ENCODE data around the gene SPINK1. TPM values are rescaled to one million over a fixed set of nuclear protein-coding genes. Genes with fewer than 3 reads are reported as not detected.

SPINK1 gene
- total RNA-seq, 2 experiments from 2014 or later: not detected

DNA sequence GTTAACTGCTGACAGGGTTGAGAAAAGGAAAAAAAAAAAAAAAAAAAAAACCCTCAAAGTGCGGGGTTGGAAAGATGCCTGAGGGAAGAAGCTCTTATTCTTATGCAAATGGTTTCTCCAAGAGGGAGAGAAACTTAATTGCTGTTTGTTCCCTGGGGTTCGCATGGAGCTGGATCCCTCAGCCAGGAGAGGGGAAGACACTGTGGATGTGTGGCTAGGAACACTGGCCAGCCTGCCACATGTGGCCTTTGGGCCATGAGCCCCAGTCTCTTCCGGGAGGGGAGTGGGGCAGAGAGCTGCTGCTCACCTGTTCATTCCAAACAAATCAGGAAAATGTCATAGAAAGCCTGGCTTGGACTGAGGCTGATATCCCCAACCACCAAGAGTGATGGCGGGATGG, 37.6 kb upstream of the SPINK1 start:
- H3K36me3 Mint-ChIP-seq (ENCODE audit: low read depth): no peaks in the 10 kb centered on the region
- POLR2A ChIA-PET: no interaction called here
- CTCF ChIA-PET: no interaction called here

DNA sequence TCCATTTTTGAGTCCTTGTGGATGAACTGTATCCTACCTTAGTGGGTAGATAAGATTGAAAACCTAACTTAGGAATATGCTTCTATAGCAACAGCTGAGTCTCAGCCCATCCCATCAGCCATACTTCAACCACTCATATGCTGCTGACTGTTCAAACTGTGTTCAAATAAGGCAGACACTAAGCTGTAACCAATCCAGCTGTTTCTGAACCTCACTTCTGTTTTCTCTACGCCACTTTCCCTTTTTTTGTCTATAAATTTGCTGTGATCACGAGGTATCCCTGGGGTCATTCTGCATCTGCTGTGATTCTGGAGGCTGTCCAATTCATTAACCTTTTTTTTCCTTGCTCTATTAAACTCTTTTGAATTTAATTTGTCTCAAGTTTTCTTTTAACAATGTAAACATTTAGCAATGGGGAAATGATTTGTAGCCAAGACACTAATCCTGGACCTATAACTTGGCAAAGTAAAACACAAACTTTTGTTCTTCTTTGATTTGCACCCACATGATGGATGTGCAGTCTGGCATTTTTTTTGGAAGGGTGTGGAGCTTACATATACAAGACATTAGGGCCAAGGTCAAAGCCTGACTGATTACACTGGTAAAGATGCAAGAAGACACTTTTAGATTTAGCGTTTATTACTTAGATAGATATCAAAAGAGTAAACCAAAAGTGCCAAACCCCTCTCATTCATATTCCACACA, 32.1 kb upstream of the SPINK1 start:
- no peak for ATAC-seq
- H3K27ac Mint-ChIP-seq: no peak overlapping the region
- POLR2A ChIA-PET: no interaction called here
- H3K36me3 Mint-ChIP-seq (ENCODE audit: low read depth): no peaks in the 10 kb centered on the region
- no peak for DNase-seq
- no peak overlapping the region for H3K4me3 Mint-ChIP-seq
- H3K27me3 Mint-ChIP-seq (ENCODE audit: low read depth): peaks cover 4% of the 10 kb centered on the region
- CTCF ChIA-PET: interaction anchor here (0.6 kb wide), 1 partner anchor 22 kb away, joined by 4 read pairs; no protein-coding TSS in a partner anchor
- H3K9me3 Mint-ChIP-seq (ENCODE audit: insufficient read depth): no peaks in the 10 kb centered on the region
- H3K4me1 Mint-ChIP-seq (ENCODE audit: low read depth): no peaks in the 10 kb centered on the region

More for the DNA sequence above, 37.6 kb upstream of the SPINK1 start:
- Mint-ChIP-seq H3K9me3 (ENCODE audit: insufficient read depth) (no peaks in the 10 kb centered on the region), H3K27me3 (ENCODE audit: low read depth) (no peaks in the 10 kb centered on the region), H3K4me3 (no peak overlapping the region), H3K4me1 (ENCODE audit: low read depth) (no peaks in the 10 kb centered on the region), H3K27ac (no peak overlapping the region)
- no peak for ATAC-seq
- no peak for DNase-seq

DNA sequence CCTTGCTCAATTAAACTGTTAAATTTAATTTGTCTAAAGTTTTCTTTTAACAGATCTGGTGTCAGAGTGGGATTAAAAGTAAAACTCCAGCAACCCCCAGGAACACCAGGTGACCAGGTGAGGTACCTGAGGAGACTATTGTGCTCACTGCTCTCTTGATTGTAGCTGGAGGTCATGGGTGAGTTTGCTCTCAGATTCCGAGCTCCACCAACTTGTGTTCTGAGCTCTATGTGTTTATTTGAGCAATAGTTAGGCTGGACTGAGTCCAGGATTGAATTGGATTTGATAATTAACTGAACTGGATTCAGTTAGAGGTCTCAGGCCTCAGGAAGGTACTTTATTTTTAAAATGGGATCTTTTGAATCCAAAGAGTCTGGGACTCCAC, 29.2 kb upstream of the SPINK1 start:
- Mint-ChIP-seq H3K9me3 (ENCODE audit: insufficient read depth) (no peaks in the 10 kb centered on the region), H3K27ac (no peak overlapping the region), H3K4me3 (no peak overlapping the region), H3K27me3 (ENCODE audit: low read depth) (peaks cover 5% of the 10 kb centered on the region), H3K4me1 (ENCODE audit: low read depth) (no peaks in the 10 kb centered on the region), H3K36me3 (ENCODE audit: low read depth) (no peaks in the 10 kb centered on the region)
- ChIA-PET POLR2A (no interaction called here), CTCF (no interaction called here)
- ATAC-seq (no peak), DNase-seq (no peak)

DNA sequence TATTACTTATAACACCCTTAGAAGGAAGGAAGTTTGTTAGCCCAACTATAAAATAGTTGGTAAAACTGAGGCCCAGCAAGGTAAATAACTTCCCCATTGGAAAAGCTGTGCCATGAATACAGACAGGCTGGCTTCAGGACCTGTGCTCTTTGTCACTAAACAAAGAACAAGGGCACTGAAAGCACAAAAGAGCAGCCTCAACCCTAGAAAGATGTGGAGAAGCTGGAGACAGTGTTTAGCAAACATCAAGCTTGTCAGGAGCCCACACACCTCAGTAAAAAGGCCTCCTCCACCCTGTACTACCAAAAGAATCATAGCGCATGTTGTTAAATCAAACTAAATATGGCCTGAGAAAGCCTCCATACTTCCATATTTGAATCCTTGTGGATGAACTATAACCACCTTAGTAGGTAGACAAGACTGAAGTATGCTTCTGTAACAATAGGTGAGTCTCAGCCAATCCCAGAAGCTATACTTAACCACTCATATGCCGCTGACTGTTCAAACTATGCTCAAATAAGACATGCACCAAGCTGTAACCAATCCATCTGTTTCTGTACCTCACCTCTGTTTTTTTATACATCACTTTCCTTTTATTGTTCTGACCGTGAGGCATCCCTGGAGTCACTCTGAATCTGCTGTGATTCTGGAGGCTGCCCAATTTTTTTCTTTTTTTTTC, 28.6 kb upstream of the SPINK1 start:
- no peaks in the 10 kb centered on the region for H3K9me3 Mint-ChIP-seq (ENCODE audit: insufficient read depth)
- DNase-seq: no peak
- no peaks in the 10 kb centered on the region for H3K4me1 Mint-ChIP-seq (ENCODE audit: low read depth)
- no peaks in the 10 kb centered on the region for H3K36me3 Mint-ChIP-seq (ENCODE audit: low read depth)
- POLR2A ChIA-PET: no interaction called here
- H3K27ac Mint-ChIP-seq: no peak overlapping the region
- no peak for ATAC-seq
- CTCF ChIA-PET: interaction anchor here (1.6 kb wide), 1 partner anchor 871 kb away, joined by 3 read pairs; no protein-coding TSS in a partner anchor
- H3K27me3 Mint-ChIP-seq (ENCODE audit: low read depth): peaks cover 5% of the 10 kb centered on the region
- H3K4me3 Mint-ChIP-seq: no peak overlapping the region

- Mint-ChIP-seq H3K27me3 (ENCODE audit: low read depth) (peaks cover 9% of the 10 kb centered on the region), H3K4me1 (ENCODE audit: low read depth) (no peaks in the 10 kb centered on the region), H3K4me3 (no peak overlapping the region), H3K36me3 (ENCODE audit: low read depth) (no peaks in the 10 kb centered on the region), H3K27ac (no peak overlapping the region), H3K9me3 (ENCODE audit: insufficient read depth) (no peaks in the 10 kb centered on the region)
- POLR2A ChIA-PET: no interaction called here
- CTCF ChIA-PET: interaction anchor here (0.7 to 2.7 kb wide), 4 partner anchors 11 to 872 kb away, joined by 3 to 15 read pairs (median 6); no protein-coding TSS in a partner anchor
- ATAC-seq (no peak), DNase-seq (no peak)
Observed at GRCh38 chr5:147858565-147858964, 27.1 kb upstream of the SPINK1 start.

- peak; percentile 68 for DNase-seq
- Mint-ChIP-seq H3K27ac (no peak overlapping the region), H3K4me1 (ENCODE audit: low read depth) (no peaks in the 10 kb centered on the region), H3K4me3 (no peak overlapping the region), H3K9me3 (ENCODE audit: insufficient read depth) (no peaks in the 10 kb centered on the region), H3K36me3 (ENCODE audit: low read depth) (no peaks in the 10 kb centered on the region), H3K27me3 (ENCODE audit: low read depth) (peaks cover 12% of the 10 kb centered on the region)
- ChIA-PET POLR2A (no interaction called here), CTCF (interaction anchor here (0.9 to 2.7 kb wide), 7 partner anchors 10 to 229 kb away, joined by 3 to 15 read pairs (median 3); no protein-coding TSS in a partner anchor)
- no peak for ATAC-seq
Observed at GRCh38 chr5:147857302-147858129, 26.0 kb upstream of the SPINK1 start.

GRCh38 chr5:147856801-147857200, 25.3 kb upstream of the SPINK1 start:
- ATAC-seq (no peak), DNase-seq (no peak)
- Mint-ChIP-seq H3K4me3 (no peak overlapping the region), H3K9me3 (ENCODE audit: insufficient read depth) (no peaks in the 10 kb centered on the region), H3K36me3 (ENCODE audit: low read depth) (no peaks in the 10 kb centered on the region), H3K27ac (no peak overlapping the region), H3K27me3 (ENCODE audit: low read depth) (peaks cover 12% of the 10 kb centered on the region), H3K4me1 (ENCODE audit: low read depth) (no peaks in the 10 kb centered on the region)
- POLR2A ChIA-PET: no interaction called here
- CTCF ChIA-PET: interaction anchor here (0.7 to 2.7 kb wide), 7 partner anchors 9 to 874 kb away, joined by 3 to 15 read pairs (median 3); no protein-coding TSS in a partner anchor

DNA sequence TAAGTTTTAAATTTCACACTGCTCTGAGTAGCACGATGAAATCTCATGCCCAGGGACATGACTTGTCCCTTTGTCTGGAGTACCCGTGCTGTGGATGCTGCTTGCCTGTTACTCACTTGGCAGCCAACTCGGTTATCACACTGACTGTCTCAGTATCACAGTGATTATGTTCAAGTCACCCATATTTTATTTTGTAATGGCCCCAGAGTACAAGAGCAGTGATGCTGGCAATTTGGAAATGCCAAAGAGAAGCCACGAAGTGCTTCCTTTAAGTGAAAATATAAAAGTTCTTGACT, 24.3 kb upstream of the SPINK1 start:
- no peak overlapping the region for H3K27ac Mint-ChIP-seq
- no peak overlapping the region for H3K4me3 Mint-ChIP-seq
- peaks cover 12% of the 10 kb centered on the region for H3K27me3 Mint-ChIP-seq (ENCODE audit: low read depth)
- no peaks in the 10 kb centered on the region for H3K36me3 Mint-ChIP-seq (ENCODE audit: low read depth)
- ChIA-PET POLR2A (no interaction called here), CTCF (interaction anchor here (1.2 to 2.7 kb wide), 3 partner anchors 8 to 227 kb away, joined by 3 to 15 read pairs (median 6); no protein-coding TSS in a partner anchor)
- H3K4me1 Mint-ChIP-seq (ENCODE audit: low read depth): no peaks in the 10 kb centered on the region
- no peak for ATAC-seq
- H3K9me3 Mint-ChIP-seq (ENCODE audit: insufficient read depth): no peaks in the 10 kb centered on the region
- no peak for DNase-seq

GRCh38 chr5:147854894-147855773, 23.7 kb upstream of the SPINK1 start:
- no peaks in the 10 kb centered on the region for H3K4me1 Mint-ChIP-seq (ENCODE audit: low read depth)
- POLR2A ChIA-PET: no interaction called here

DNA sequence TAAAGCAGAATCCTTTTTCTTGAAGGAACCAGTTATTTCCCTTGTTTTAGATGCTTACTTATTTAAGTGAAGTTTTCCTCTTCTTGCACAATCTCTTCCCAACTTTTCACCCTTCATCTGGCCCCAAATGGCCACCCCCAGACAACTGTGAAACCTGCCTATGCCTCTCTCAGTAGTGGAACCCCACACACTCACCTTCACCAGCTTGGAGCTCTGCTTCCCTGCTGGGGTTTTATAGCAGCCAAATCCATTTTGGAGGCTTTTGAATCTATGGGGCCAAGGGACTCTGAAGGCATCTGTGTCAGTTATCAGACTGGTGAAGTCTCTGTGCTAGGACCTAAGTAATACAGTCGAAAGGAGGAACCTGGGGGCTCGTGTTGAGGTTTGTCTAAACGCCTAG, 22.9 kb upstream of the SPINK1 start:
- no peaks in the 10 kb centered on the region for H3K4me1 Mint-ChIP-seq (ENCODE audit: low read depth)

More at GRCh38 chr5:147854894-147855773, 23.7 kb upstream of the SPINK1 start:
- CTCF ChIA-PET: interaction anchor here (1.2 to 1.4 kb wide), 2 partner anchors 32 to 226 kb away, joined by 3 to 6 read pairs; no protein-coding TSS in a partner anchor
- Mint-ChIP-seq H3K4me3 (no peak overlapping the region), H3K27ac (no peak overlapping the region), H3K36me3 (ENCODE audit: low read depth) (no peaks in the 10 kb centered on the region), H3K9me3 (ENCODE audit: insufficient read depth) (no peaks in the 10 kb centered on the region), H3K27me3 (ENCODE audit: low read depth) (peaks cover 9% of the 10 kb centered on the region)
- ATAC-seq: no peak
- no peak for DNase-seq

GRCh38 chr5:147853372-147853987, 22.0 kb upstream of the SPINK1 start:
- ChIA-PET POLR2A (no interaction called here), CTCF (no interaction called here)
- H3K4me1 Mint-ChIP-seq (ENCODE audit: low read depth): no peaks in the 10 kb centered on the region
- no peaks in the 10 kb centered on the region for H3K36me3 Mint-ChIP-seq (ENCODE audit: low read depth)
- no peak overlapping the region for H3K4me3 Mint-ChIP-seq
- H3K9me3 Mint-ChIP-seq (ENCODE audit: insufficient read depth): no peaks in the 10 kb centered on the region
- H3K27ac Mint-ChIP-seq: no peak overlapping the region
- DNase-seq: no peak
- H3K27me3 Mint-ChIP-seq (ENCODE audit: low read depth): peaks cover 8% of the 10 kb centered on the region
- no peak for ATAC-seq

More for the DNA sequence above, 22.9 kb upstream of the SPINK1 start:
- H3K36me3 Mint-ChIP-seq (ENCODE audit: low read depth): no peaks in the 10 kb centered on the region
- no peak overlapping the region for H3K27ac Mint-ChIP-seq
- peaks cover 8% of the 10 kb centered on the region for H3K27me3 Mint-ChIP-seq (ENCODE audit: low read depth)
- H3K4me3 Mint-ChIP-seq: no peak overlapping the region
- no peaks in the 10 kb centered on the region for H3K9me3 Mint-ChIP-seq (ENCODE audit: insufficient read depth)
- ATAC-seq (no peak), DNase-seq (no peak)
- ChIA-PET POLR2A (no interaction called here), CTCF (interaction anchor here (1.4 kb wide), 1 partner anchor 225 kb away, joined by 3 read pairs; no protein-coding TSS in a partner anchor)
